GM19035 (cell line): ENCODE results near the gene ABTB1.
"Not testable (repeated sequence)": the region's sequence is repeated elsewhere in the genome, so short reads cannot be mapped to it uniquely, and the experiment has no call there.

ENCODE experiments used
- ATAC-seq: cut with Tn5 transposase; IDR thresholded peaks from one replicate; pipeline ENCODE4 v1.9.1; 2021; ENCODE audit not compliant: unreplicated experiment

Gene ABTB1

GRCh38 chr3:127647845-127648204 lies 24.9 kb upstream of the ABTB1 start:
- ATAC-seq: no peak

- ATAC-seq: no peak
These were observed 22.5 kb upstream of the ABTB1 start for GRCh38 chr3:127650236-127650635.

- no peak for ATAC-seq
These were observed 21.1 kb upstream of the ABTB1 start for GRCh38 chr3:127651516-127652172.

GRCh38 chr3:127652246-127652995 lies 20.3 kb upstream of the ABTB1 start:
- no peak for ATAC-seq

- ATAC-seq: no peak
These were observed 18.4 kb upstream of the ABTB1 start for GRCh38 chr3:127654374-127654773.

GRCh38 chr3:127654993-127655392 lies 17.8 kb upstream of the ABTB1 start:
- not testable (repeated sequence) for ATAC-seq

GRCh38 chr3:127655641-127656040 lies 17.1 kb upstream of the ABTB1 start:
- no peak for ATAC-seq

- ATAC-seq: no peak
These were observed 15.8 kb upstream of the ABTB1 start for GRCh38 chr3:127656906-127657305.

- ATAC-seq: no peak
These were observed 14.5 kb upstream of the ABTB1 start for GRCh38 chr3:127658234-127658633.

GRCh38 chr3:127660621-127661251 lies 12.0 kb upstream of the ABTB1 start:
- no peak for ATAC-seq

- no peak for ATAC-seq
These were observed 11.2 kb upstream of the ABTB1 start for GRCh38 chr3:127661600-127661999.

GRCh38 chr3:127662001-127662469 lies 10.7 kb upstream of the ABTB1 start:
- no peak for ATAC-seq

- ATAC-seq: no peak
These were observed 9.6 kb upstream of the ABTB1 start for GRCh38 chr3:127663151-127663550.

- ATAC-seq: no peak
These were observed 7.6 kb upstream of the ABTB1 start for GRCh38 chr3:127665165-127665564.

- ATAC-seq: no peak
These were observed 7.2 kb upstream of the ABTB1 start for GRCh38 chr3:127665586-127665985.

- ATAC-seq: no peak
These were observed 6.1 kb upstream of the ABTB1 start for GRCh38 chr3:127666676-127667075.

GRCh38 chr3:127667119-127667681 lies 5.6 kb upstream of the ABTB1 start:
- no peak for ATAC-seq

- ATAC-seq: no peak
These were observed 3.8 kb upstream of the ABTB1 start for GRCh38 chr3:127668906-127669305.

GRCh38 chr3:127669541-127670228 lies 3.1 kb upstream of the ABTB1 start:
- no peak for ATAC-seq

GRCh38 chr3:127670229-127670559 lies 2.6 kb upstream of the ABTB1 start:
- no peak for ATAC-seq

- no peak for ATAC-seq
These were observed 1.8 kb upstream of the ABTB1 start for GRCh38 chr3:127670761-127671522.
